ENCODE measurements around the gene RALGDS. TPM values are rescaled to one million over a fixed set of nuclear protein-coding genes. Genes with fewer than 3 reads are reported as not detected.
"Not testable (repeated sequence)": the region's sequence is repeated elsewhere in the genome, so short reads cannot be mapped to it uniquely, and the experiment has no call there.

The RALGDS gene
- total RNA-seq, 1 experiment from 2014 or later, result 13.7 TPM

DNA sequence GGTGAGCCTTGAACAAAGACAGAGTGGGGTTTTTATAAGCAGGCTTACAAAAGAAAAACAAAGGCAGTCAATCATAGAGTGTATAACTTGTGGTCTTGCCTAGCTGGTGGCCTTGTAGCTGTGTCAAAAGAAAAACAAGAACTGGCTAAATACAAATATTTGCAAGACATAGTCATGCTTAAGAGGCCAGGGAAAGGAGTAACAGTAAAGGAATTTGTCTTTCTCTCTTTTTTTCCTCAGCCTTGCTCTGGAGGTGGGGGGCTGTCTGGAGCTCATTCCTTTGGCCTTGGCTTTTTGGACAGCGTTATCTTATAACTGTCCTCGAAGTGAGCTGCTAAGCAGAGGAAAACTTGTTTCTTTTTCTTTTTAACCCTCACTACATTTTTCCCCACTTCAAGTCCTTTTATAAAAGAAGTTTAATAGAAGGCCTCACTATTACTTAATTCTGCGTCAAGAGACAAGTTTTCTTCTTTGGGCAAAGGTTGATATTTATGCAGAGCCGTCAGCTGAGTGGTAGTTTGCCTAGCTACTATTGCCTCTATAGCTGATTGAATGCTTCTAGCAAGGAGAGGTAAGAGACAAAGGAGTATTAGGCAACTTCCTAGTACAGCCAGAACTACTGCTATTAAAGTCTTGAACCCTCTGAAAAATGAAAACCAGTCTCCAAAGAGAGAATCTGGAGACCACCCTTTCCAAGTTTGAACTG is 45.0 kb downstream of the RALGDS start:
- no peaks in the 10 kb centered on the region for H3K4me1 Mint-ChIP-seq (ENCODE audit: low read depth, unreplicated experiment)
- no peak overlapping the region for H3K4me3 Mint-ChIP-seq (ENCODE audit: low read depth, unreplicated experiment)
- H3K9me3 Mint-ChIP-seq (ENCODE audit: low read depth, unreplicated experiment), result no peaks in the 10 kb centered on the region
- no peak for DNase-seq
- intact Hi-C loops (cut with micrococcal nuclease; ENCODE audit: unreplicated experiment), result no loop called here
- CTCF ChIA-PET, result no interaction called here
- no peak overlapping the region for H3K27ac Mint-ChIP-seq (ENCODE audit: unreplicated experiment)
- no peaks in the 10 kb centered on the region for H3K36me3 Mint-ChIP-seq (ENCODE audit: insufficient read depth, unreplicated experiment)
- peaks cover 24% of the 10 kb centered on the region for H3K27me3 Mint-ChIP-seq (ENCODE audit: unreplicated experiment)
- BruUV-seq (replicated peaks), result no TSS peak
- no peak for TF ChIP-seq CTCF (IDR thresholded peaks at IDR 0.05; ENCODE audit: unreplicated experiment)

- TF ChIP-seq CTCF (IDR thresholded peaks at IDR 0.05; ENCODE audit: unreplicated experiment), result no peak
- Mint-ChIP-seq H3K9me3 (ENCODE audit: low read depth, unreplicated experiment) (no peaks in the 10 kb centered on the region), H3K4me3 (ENCODE audit: low read depth, unreplicated experiment) (no peak overlapping the region), H3K36me3 (ENCODE audit: insufficient read depth, unreplicated experiment) (no peaks in the 10 kb centered on the region), H3K27ac (ENCODE audit: unreplicated experiment) (no peak overlapping the region), H3K27me3 (ENCODE audit: unreplicated experiment) (peaks cover 8% of the 10 kb centered on the region), H3K4me1 (ENCODE audit: low read depth, unreplicated experiment) (no peaks in the 10 kb centered on the region)
- no TSS peak for BruUV-seq (replicated peaks)
- intact Hi-C loops (cut with micrococcal nuclease; ENCODE audit: unreplicated experiment), result no loop called here
- DNase-seq, result no peak
- CTCF ChIA-PET, result no interaction called here
Observed at GRCh38 chr9:133074111-133074651, 46.9 kb downstream of the RALGDS start.

- intact Hi-C loops (cut with micrococcal nuclease; ENCODE audit: unreplicated experiment), result no loop called here
- Mint-ChIP-seq H3K4me1 (ENCODE audit: low read depth, unreplicated experiment) (no peaks in the 10 kb centered on the region), H3K9me3 (ENCODE audit: low read depth, unreplicated experiment) (no peaks in the 10 kb centered on the region), H3K4me3 (ENCODE audit: low read depth, unreplicated experiment) (no peak overlapping the region), H3K27me3 (ENCODE audit: unreplicated experiment) (peaks cover 7% of the 10 kb centered on the region), H3K27ac (ENCODE audit: unreplicated experiment) (no peak overlapping the region), H3K36me3 (ENCODE audit: insufficient read depth, unreplicated experiment) (no peaks in the 10 kb centered on the region)
- BruUV-seq (replicated peaks), result no TSS peak
- no peak for TF ChIP-seq CTCF (IDR thresholded peaks at IDR 0.05; ENCODE audit: unreplicated experiment)
- no peak for DNase-seq
- CTCF ChIA-PET, result no interaction called here
Observed at GRCh38 chr9:133073086-133074014, 47.7 kb downstream of the RALGDS start.

- H3K4me3 Mint-ChIP-seq (ENCODE audit: low read depth, unreplicated experiment); H3K36me3 Mint-ChIP-seq (ENCODE audit: insufficient read depth, unreplicated experiment); BruUV-seq (replicated peaks): not testable (repeated sequence)
Observed at GRCh38 chr9:133072210-133072609, 48.8 kb downstream of the RALGDS start.

More at GRCh38 chr9:133072210-133072609, 48.8 kb downstream of the RALGDS start:
- H3K27ac Mint-ChIP-seq (ENCODE audit: unreplicated experiment); H3K4me1 Mint-ChIP-seq (ENCODE audit: low read depth, unreplicated experiment); H3K27me3 Mint-ChIP-seq (ENCODE audit: unreplicated experiment); DNase-seq; H3K9me3 Mint-ChIP-seq (ENCODE audit: low read depth, unreplicated experiment); intact Hi-C loops (cut with micrococcal nuclease; ENCODE audit: unreplicated experiment): not testable (repeated sequence)
- CTCF ChIA-PET, result interaction anchor here (0.8 kb wide), 1 partner anchor 8 kb away, joined by 3 read pairs; no protein-coding TSS in a partner anchor
